Keratinocyte (primary cell): ENCODE measurements around the gene ZNF93. TPM values are rescaled to one million over a fixed set of nuclear protein-coding genes. Genes with fewer than 3 reads are reported as not detected.
"Not testable (repeated sequence)": the region's sequence is repeated elsewhere in the genome, so short reads cannot be mapped to it uniquely, and the experiment has no call there.

Experiments
- DNase-seq: peaks from one replicate; pipeline ENCODE4 v3.0.0-alpha.2; 2011; ENCODE audit warnings: low read depth, missing footprints, low spot score
- FAIRE-seq: peaks from 2 replicates; lab custom pipeline; 2011; peaks lifted over from hg19 to GRCh38; lab: Jason Lieb, UNC
- H2AFZ ChIP-seq: 2 replicates; pipeline ENCODE4 v1.6.0; 2012; ENCODE audit warnings: low read length, control low read depth, inconsistent platforms; ENCODE audit not compliant: control insufficient read depth
- H3K27ac ChIP-seq: 2 replicates; pipeline ENCODE4 v1.5.1; 2011; ENCODE audit warnings: low read length; ENCODE audit not compliant: control insufficient read depth, insufficient read depth
- H3K27me3 ChIP-seq: 3 replicates; pipeline ENCODE4 v1.6.0; 2011; ENCODE audit warnings: low read length; ENCODE audit not compliant: control insufficient read depth, insufficient read depth; ENCODE audit errors: extremely low read depth
- H3K36me3 ChIP-seq, 2 experiments: 2 replicates in 1 of 2; 3 replicates in 1 of 2; pipeline ENCODE4 v1.5.1; 2011; ENCODE audit warnings: low read length in 2 of 2, mild to moderate bottlenecking in 1 of 2; ENCODE audit not compliant: control insufficient read depth in 2 of 2, insufficient read depth in 2 of 2; ENCODE audit errors: extremely low read depth in 1 of 2
- H3K4me1 ChIP-seq: 3 replicates; pipeline ENCODE4 v1.5.1; 2011; ENCODE audit warnings: low read length; ENCODE audit not compliant: control insufficient read depth, insufficient read depth; ENCODE audit errors: extremely low read depth
- H3K4me2 ChIP-seq: 3 replicates; pipeline ENCODE4 v1.6.0; 2011; ENCODE audit warnings: low read depth, low read length; ENCODE audit not compliant: control insufficient read depth, insufficient read depth; ENCODE audit errors: extremely low read depth
- H3K4me3 ChIP-seq, 3 experiments: fragments of 200-600 bp in 1 of 3; sonication (generic) in 1 of 3; 2 replicates in 2 of 3; 3 replicates in 1 of 3; pipeline ENCODE4 v1.5.1; 2011 to 2016; ENCODE audit warnings: low read length in 3 of 3, mild to moderate bottlenecking in 3 of 3, control low read depth in 2 of 3, inconsistent platforms in 1 of 3, low read depth in 1 of 3, mixed read lengths in 1 of 3, mixed run types in 1 of 3, moderate library complexity in 1 of 3; ENCODE audit not compliant: control insufficient read depth in 2 of 3, insufficient read depth in 2 of 3; ENCODE audit errors: extremely low read depth in 1 of 3
- H3K79me2 ChIP-seq: 2 replicates; pipeline ENCODE4 v1.6.0; 2012; ENCODE audit warnings: low read length; ENCODE audit not compliant: control insufficient read depth, insufficient read depth
- H3K9ac ChIP-seq: 3 replicates; pipeline ENCODE4 v1.6.0; 2011; ENCODE audit warnings: low read length; ENCODE audit not compliant: control insufficient read depth, insufficient read depth; ENCODE audit errors: extremely low read depth
- H3K9me1 ChIP-seq: 3 replicates; pipeline ENCODE4 v1.6.0; 2011; ENCODE audit warnings: low read length; ENCODE audit not compliant: control insufficient read depth, insufficient read depth; ENCODE audit errors: extremely low read depth
- H3K9me3 ChIP-seq: 2 replicates; pipeline ENCODE4 v1.5.1; 2012; ENCODE audit warnings: low read depth, low read length; ENCODE audit not compliant: control insufficient read depth
- H4K20me1 ChIP-seq: 3 replicates; pipeline ENCODE4 v1.6.0; 2011; ENCODE audit warnings: low read length; ENCODE audit not compliant: control insufficient read depth, insufficient read depth; ENCODE audit errors: extremely low read depth
- EZH2 ChIP-seq: IDR thresholded peaks from one replicate; pipeline ENCODE4 v1.6.1; 2012; ENCODE audit warnings: inconsistent platforms, mild to moderate bottlenecking, low read length, moderate library complexity
- dilution Hi-C: fragments of 300-500 bp; cut with MboI; formaldehyde crosslinking; loops from one replicate; pipeline ENCODE4 v1.7.0; 2020; ENCODE audit warnings: low sequenced_read_pairs; ENCODE audit not compliant: extremely low pct_ligation_motif_present
- polyA plus RNA-seq, 5 experiments: library from polyadenylated mRNA; depleted of rRNA in 3 of 5; stranded (reverse) in 3 of 5; stranded (forward) in 1 of 5; unstranded in 1 of 5; fragments of >200 nt; gene quantifications; 1 replicate in 1 of 5; 2 replicates in 3 of 5; 3 replicates in 1 of 5; pipeline versions ENCODE4 v1.2.1 to v1.2.3, GENCODE V29; 2011 to 2012; ENCODE audit warnings: missing spikeins in 2 of 5, low read depth in 1 of 5, low replicate concordance in 1 of 5
- TF ChIP-seq, protein P1 (sequence below), 3 experiments: IDR thresholded peaks in 1 of 3; conservative IDR thresholded peaks in 1 of 3; optimal IDR thresholded peaks in 1 of 3; 2 replicates in 2 of 3; 3 replicates in 1 of 3; pipeline versions ENCODE3 to v1.5.1; 2011; ENCODE audit warnings: low read length in 3 of 3, mild to moderate bottlenecking in 3 of 3, moderate library complexity in 2 of 3, control low read depth in 1 of 3, inconsistent platforms in 1 of 3; ENCODE audit not compliant: insufficient read depth in 2 of 3; ENCODE audit errors: extremely low read depth in 1 of 3

Gene ZNF93
- polyA plus RNA-seq, 1 donor (not counting 4 experiments of a cell fraction or from before 2014, with no cell fraction given): 4.8 TPM

GRCh38 chr19:19959151-19959799 is 58.5 kb downstream of the ZNF93 start:
- H3K4me1 ChIP-seq, H3K36me3 ChIP-seq, H3K4me3 ChIP-seq, H2AFZ ChIP-seq, H3K9me1 ChIP-seq, H3K9me3 ChIP-seq, DNase-seq, H4K20me1 ChIP-seq, H3K4me2 ChIP-seq, H3K79me2 ChIP-seq, H3K9ac ChIP-seq, dilution Hi-C loops, FAIRE-seq, H3K27ac ChIP-seq, H3K27me3 ChIP-seq: not testable (repeated sequence)
- TF ChIP-seq, protein P1, sequence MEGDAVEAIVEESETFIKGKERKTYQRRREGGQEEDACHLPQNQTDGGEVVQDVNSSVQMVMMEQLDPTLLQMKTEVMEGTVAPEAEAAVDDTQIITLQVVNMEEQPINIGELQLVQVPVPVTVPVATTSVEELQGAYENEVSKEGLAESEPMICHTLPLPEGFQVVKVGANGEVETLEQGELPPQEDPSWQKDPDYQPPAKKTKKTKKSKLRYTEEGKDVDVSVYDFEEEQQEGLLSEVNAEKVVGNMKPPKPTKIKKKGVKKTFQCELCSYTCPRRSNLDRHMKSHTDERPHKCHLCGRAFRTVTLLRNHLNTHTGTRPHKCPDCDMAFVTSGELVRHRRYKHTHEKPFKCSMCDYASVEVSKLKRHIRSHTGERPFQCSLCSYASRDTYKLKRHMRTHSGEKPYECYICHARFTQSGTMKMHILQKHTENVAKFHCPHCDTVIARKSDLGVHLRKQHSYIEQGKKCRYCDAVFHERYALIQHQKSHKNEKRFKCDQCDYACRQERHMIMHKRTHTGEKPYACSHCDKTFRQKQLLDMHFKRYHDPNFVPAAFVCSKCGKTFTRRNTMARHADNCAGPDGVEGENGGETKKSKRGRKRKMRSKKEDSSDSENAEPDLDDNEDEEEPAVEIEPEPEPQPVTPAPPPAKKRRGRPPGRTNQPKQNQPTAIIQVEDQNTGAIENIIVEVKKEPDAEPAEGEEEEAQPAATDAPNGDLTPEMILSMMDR (optimal IDR thresholded peaks at IDR 0.05 in 1 of 3, IDR thresholded peaks at IDR 0.05 in 1 of 3, conservative IDR thresholded peaks at IDR 0.05 in 1 of 3; ENCODE audit: extremely low read depth in 1 of 3, insufficient read depth in 2 of 3, low read length in 3 of 3): peak; percentile 19 to 55 (median 22)

- dilution Hi-C loops: no loop called here
- Histone ChIP-seq H3K9ac (no peak overlapping the region), H3K4me3 (no peak overlapping the region), H3K27me3 (no peaks in the 10 kb centered on the region), H4K20me1 (no peaks in the 10 kb centered on the region), H3K9me3 (no peaks in the 10 kb centered on the region), H3K4me2 (no peak overlapping the region), H3K36me3 (no peaks in the 10 kb centered on the region), H3K9me1 (no peaks in the 10 kb centered on the region), H2AFZ (no peak overlapping the region), H3K4me1 (no peaks in the 10 kb centered on the region), H3K79me2 (no peaks in the 10 kb centered on the region), H3K27ac (no peak overlapping the region)
- FAIRE-seq: no peak
- no peak for DNase-seq
- no peak for TF ChIP-seq EZH2
- TF ChIP-seq, protein P1 (optimal IDR thresholded peaks at IDR 0.05 in 1 of 3, IDR thresholded peaks at IDR 0.05 in 1 of 3, conservative IDR thresholded peaks at IDR 0.05 in 1 of 3; ENCODE audit: extremely low read depth in 1 of 3, insufficient read depth in 2 of 3, low read length in 3 of 3): no peak
Observed at GRCh38 chr19:19964416-19964815, 63.7 kb downstream of the ZNF93 start.

DNA sequence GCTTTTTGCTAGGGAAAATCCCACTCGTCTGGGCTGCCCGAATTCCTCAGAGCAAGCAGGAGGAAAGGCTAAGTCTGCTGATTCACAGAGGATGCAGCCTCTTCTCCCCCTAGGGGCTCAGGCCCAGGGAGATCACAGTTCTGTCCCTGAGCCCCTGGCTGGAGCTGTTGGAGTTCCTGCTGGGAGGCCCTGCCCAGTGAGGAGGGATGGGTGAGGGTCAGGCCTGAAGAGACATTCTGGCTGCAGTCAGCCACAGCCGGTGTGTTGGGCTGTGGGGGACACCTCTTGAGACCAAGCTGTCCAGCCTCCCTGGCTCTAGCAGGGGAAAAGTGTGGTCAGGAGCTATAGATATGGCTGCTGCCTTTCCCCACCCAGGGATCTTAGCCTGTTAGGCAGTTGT is 65.4 kb downstream of the ZNF93 start:
- H3K9ac ChIP-seq, H3K79me2 ChIP-seq, H3K4me2 ChIP-seq, H3K27ac ChIP-seq, H3K27me3 ChIP-seq, H2AFZ ChIP-seq, H3K9me1 ChIP-seq, H3K36me3 ChIP-seq, dilution Hi-C loops, H3K9me3 ChIP-seq, H3K4me1 ChIP-seq, H4K20me1 ChIP-seq, DNase-seq, H3K4me3 ChIP-seq, FAIRE-seq: not testable (repeated sequence)
